IPS DF 6.9 (cell line): ENCODE results near the gene STX10.
"Not testable (repeated sequence)": the region's sequence is repeated elsewhere in the genome, so short reads cannot be mapped to it uniquely, and the experiment has no call there.

Experiments used
- DNase-seq: peaks from one replicate; pipeline ENCODE4 v3.0.0-alpha.2; 2013; ENCODE audit warnings: low read depth, low spot score
- H3K27ac ChIP-seq: one replicate; pipeline ENCODE4 v1.5.1; 2013; ENCODE audit warnings: low read length, control low read depth
- H3K27me3 ChIP-seq: 2 replicates; pipeline ENCODE4 v1.6.1; 2013; ENCODE audit warnings: mild to moderate bottlenecking, low read length; ENCODE audit not compliant: control insufficient read depth, insufficient read depth
- H3K36me3 ChIP-seq: 2 replicates; pipeline ENCODE4 v1.6.1; 2013; ENCODE audit warnings: low read length; ENCODE audit not compliant: control insufficient read depth, insufficient read depth
- H3K4me1 ChIP-seq: 2 replicates; pipeline ENCODE4 v1.6.1; 2013; ENCODE audit warnings: low read length; ENCODE audit not compliant: control insufficient read depth, insufficient read depth
- H3K4me3 ChIP-seq: 2 replicates; pipeline ENCODE4 v1.5.1; 2013; ENCODE audit warnings: mild to moderate bottlenecking, low read length
- H3K9me3 ChIP-seq: 2 replicates; pipeline ENCODE4 v1.6.1; 2013; ENCODE audit warnings: low read length, inconsistent platforms; ENCODE audit not compliant: control insufficient read depth, insufficient read depth
- whole genome bisulfite sequencing: extraction: QIAGEN DNeasy Blood & Tissue Kit; methylation state at CpG from one replicate; pipeline ENCODE4 v1.1.7; 2013; ENCODE audit warnings: mixed read lengths, missing lambda C conversion rate; ENCODE audit not compliant: insufficient read length, insufficient coverage; 5-methylcytosine and 5-hydroxymethylcytosine counted together

STX10 gene

GRCh38 chr19:13150187-13150930 is at the start of gene STX10, which contains the start of gene IER2:
TSS of gene STX10 (minus strand) at chr19:13150375. CDS start at chr19:13150173, 202 bp downstream.
TSS of gene IER2 (plus strand) at chr19:13150411. CDS start at chr19:13153187, 2,776 bp downstream.
- Histone ChIP-seq H3K27ac (no peak within 1 kb of the TSS), H3K4me1 (no peaks in the 10 kb centered on the region), H3K27me3 (no peaks in the 10 kb centered on the region), H3K36me3 (peaks cover 3% of the 10 kb centered on the region), H3K4me3 (peak within 1 kb of the TSS; percentile 78), H3K9me3 (no peaks in the 10 kb centered on the region)
- no peak for DNase-seq
- no CpG with 5 or more reads among the region's 51 CpGs for WGBS

- no peaks in the 10 kb centered on the region for H3K27me3 ChIP-seq
- no peaks in the 10 kb centered on the region for H3K4me1 ChIP-seq
- no CpG with 5 or more reads among the region's 18 CpGs for WGBS
- H3K27ac ChIP-seq = no peak overlapping the region
- H3K9me3 ChIP-seq = no peaks in the 10 kb centered on the region
- no peak overlapping the region for H3K4me3 ChIP-seq
- H3K36me3 ChIP-seq = no peaks in the 10 kb centered on the region
- no peak for DNase-seq
Measured at GRCh38 chr19:13198634-13199033, 48.5 kb upstream of the STX10 start.

GRCh38 chr19:13195678-13196077 is 45.5 kb upstream of the STX10 start:
- H3K4me3 ChIP-seq = no peak overlapping the region
- no peak overlapping the region for H3K27ac ChIP-seq
- no peaks in the 10 kb centered on the region for H3K36me3 ChIP-seq
- H3K4me1 ChIP-seq = 0 out of 2 replicates have a peak, but pooled peaks cover 2% of the 10 kb centered on the region
- no peaks in the 10 kb centered on the region for H3K9me3 ChIP-seq
- H3K27me3 ChIP-seq = no peaks in the 10 kb centered on the region
- peak; percentile 87 for DNase-seq
- WGBS = no CpG with 5 or more reads among the region's 11 CpGs

DNA sequence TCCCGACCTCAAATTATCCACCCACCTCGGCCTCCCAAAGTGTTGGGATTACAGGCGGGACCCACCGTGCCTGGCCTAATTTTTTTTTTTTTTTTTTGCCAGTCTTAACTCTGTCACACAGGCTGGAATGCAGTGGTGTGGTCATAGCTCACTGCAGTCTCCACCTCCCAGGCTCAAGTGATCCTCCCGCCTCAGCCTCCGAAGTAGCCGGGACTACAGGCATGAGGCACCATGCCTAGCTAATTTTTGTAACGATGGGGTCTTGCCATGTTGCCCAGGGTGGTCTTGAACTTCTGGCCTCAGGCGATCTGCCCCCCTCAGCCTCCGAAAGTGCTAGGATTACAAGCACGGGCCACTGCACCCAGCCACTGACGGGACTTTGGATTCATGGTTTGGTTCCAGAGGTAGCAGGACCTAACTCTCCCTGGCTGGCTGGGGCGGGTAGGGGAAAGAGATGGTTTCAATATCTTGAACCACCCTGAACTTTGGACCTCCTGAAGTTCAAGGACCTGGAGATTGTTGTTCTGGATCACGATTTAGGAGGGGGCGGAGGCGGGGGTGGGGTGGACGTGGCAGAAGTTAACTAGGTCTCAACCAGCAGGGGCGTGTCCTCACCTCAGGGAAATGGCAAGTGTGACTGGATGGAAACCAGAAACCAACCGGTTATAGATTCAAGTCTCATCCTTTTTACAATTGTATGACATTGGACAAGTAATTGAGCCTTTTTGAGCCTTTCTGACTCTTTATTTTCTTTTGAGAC is 40.8 kb upstream of the STX10 start:
- Histone ChIP-seq H3K27me3 (no peaks in the 10 kb centered on the region), H3K36me3 (no peaks in the 10 kb centered on the region), H3K27ac (no peak overlapping the region), H3K9me3 (no peaks in the 10 kb centered on the region), H3K4me3 (no peak overlapping the region), H3K4me1 (peaks cover 2% of the 10 kb centered on the region; the same call in 1 of the 2 replicates)
- no peak for DNase-seq
- WGBS = no CpG with 5 or more reads among the region's 19 CpGs

- Histone ChIP-seq H3K9me3 (no peaks in the 10 kb centered on the region), H3K27ac (no peak overlapping the region), H3K4me1 (peaks cover 2% of the 10 kb centered on the region; the same call in 1 of the 2 replicates), H3K27me3 (no peaks in the 10 kb centered on the region), H3K4me3 (no peak overlapping the region), H3K36me3 (no peaks in the 10 kb centered on the region)
- no CpG with 5 or more reads among the region's 4 CpGs for WGBS
- DNase-seq = no peak
Measured at GRCh38 chr19:13189600-13189999, 39.4 kb upstream of the STX10 start.

DNA sequence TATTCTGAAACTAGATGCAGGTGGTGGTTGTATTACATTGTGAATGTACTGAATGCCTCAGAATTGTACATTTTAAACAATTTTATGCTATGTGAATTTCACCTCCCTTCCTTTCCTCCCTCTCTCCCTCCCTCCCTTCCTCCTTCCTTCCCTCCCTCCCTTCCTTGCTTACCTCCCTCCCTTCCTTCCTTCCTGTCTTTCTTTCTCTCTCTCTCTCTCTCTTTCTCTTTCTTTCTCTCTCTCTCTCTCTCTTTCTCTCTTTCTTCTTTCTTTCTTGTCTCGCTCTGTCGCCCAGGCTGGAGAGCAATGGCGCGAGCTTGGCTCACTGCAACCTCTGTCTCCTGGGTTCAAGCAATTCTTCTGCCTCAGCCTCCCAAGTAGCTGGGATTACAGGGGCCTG is 37.2 kb upstream of the STX10 start:
- no peak for DNase-seq
- WGBS = no CpG with 5 or more reads among the region's 4 CpGs
- peaks cover 2% of the 10 kb centered on the region; the same call in 1 of the 2 replicates for H3K4me1 ChIP-seq
- H3K4me3 ChIP-seq = no peak overlapping the region
- H3K27me3 ChIP-seq = no peaks in the 10 kb centered on the region
- H3K9me3 ChIP-seq = no peaks in the 10 kb centered on the region
- H3K36me3 ChIP-seq = no peaks in the 10 kb centered on the region
- no peak overlapping the region for H3K27ac ChIP-seq

- not testable (repeated sequence) for DNase-seq, H3K9me3 ChIP-seq, H3K4me1 ChIP-seq, H3K27me3 ChIP-seq, H3K27ac ChIP-seq, H3K36me3 ChIP-seq, H3K4me3 ChIP-seq
- no CpG with 5 or more reads among the region's 38 CpGs for WGBS
Measured at GRCh38 chr19:13186688-13187087, 36.5 kb upstream of the STX10 start.

- H3K27me3 ChIP-seq, DNase-seq, H3K9me3 ChIP-seq, H3K36me3 ChIP-seq, H3K4me1 ChIP-seq, H3K4me3 ChIP-seq, H3K27ac ChIP-seq: not testable (repeated sequence)
- no CpG with 5 or more reads among the region's 22 CpGs for WGBS
Measured at GRCh38 chr19:13185763-13186657, 35.8 kb upstream of the STX10 start.

DNA sequence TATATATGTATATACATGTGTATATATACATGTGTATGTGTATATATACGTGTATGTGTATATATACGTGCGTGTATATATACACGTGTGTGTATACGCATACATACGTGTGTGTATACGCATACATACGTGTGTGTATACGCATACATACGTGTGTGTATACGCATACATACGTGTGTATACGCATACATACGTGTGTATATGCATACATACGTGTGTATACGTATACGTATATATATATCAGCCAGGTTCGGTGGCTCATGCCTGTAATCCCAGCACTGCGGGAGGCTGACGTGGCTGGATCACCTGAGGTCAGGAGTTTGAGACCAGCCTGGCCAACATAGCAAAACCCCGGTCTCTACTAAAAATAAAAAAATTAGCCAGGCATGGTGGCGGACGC is 34.8 kb upstream of the STX10 start:
- H3K9me3 ChIP-seq, DNase-seq, H3K4me1 ChIP-seq, H3K4me3 ChIP-seq, H3K36me3 ChIP-seq, H3K27me3 ChIP-seq, H3K27ac ChIP-seq: not testable (repeated sequence)
- WGBS = no CpG with 5 or more reads among the region's 23 CpGs
